DOHH2 (cell line): Measurements from ENCODE around the gene FFAR1.

Source experiments
- EZH2phosphoT487 ChIP-seq: fragments of 200-600 bp; sonication (generic); IDR thresholded peaks from 2 replicates; pipeline ENCODE4 v1.6.1; 2017; ENCODE audit warnings: borderline replicate concordance, mild to moderate bottlenecking, antibody characterized with exemption, low read length, moderate library complexity, mixed read lengths
- TF ChIP-seq, protein P1 (sequence below): fragments of 200-600 bp; sonication (generic); IDR thresholded peaks from one replicate; pipeline ENCODE4 v1.5.1; 2014; ENCODE audit warnings: antibody characterized with exemption, mild to moderate bottlenecking, low read depth, low read length; ENCODE audit not compliant: poor library complexity, severe bottlenecking

DNA sequence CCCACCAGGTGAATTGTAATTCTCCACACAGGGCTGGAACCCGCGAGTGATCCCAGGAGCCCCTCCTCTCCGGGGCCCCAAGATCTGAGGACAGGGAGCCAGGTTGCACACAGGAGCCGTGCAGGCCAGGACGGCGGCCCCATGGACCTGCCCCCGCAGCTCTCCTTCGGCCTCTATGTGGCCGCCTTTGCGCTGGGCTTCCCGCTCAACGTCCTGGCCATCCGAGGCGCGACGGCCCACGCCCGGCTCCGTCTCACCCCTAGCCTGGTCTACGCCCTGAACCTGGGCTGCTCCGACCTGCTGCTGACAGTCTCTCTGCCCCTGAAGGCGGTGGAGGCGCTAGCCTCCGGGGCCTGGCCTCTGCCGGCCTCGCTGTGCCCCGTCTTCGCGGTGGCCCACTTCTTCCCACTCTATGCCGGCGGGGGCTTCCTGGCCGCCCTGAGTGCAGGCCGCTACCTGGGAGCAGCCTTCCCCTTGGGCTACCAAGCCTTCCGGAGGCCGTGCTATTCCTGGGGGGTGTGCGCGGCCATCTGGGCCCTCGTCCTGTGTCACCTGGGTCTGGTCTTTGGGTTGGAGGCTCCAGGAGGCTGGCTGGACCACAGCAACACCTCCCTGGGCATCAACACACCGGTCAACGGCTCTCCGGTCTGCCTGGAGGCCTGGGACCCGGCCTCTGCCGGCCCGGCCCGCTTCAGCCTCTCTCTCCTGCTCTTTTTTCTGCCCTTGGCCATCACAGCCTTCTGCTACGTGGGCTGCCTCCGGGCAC is 3.9 kb downstream of the FFAR1 start:
- TF ChIP-seq, protein P1, sequence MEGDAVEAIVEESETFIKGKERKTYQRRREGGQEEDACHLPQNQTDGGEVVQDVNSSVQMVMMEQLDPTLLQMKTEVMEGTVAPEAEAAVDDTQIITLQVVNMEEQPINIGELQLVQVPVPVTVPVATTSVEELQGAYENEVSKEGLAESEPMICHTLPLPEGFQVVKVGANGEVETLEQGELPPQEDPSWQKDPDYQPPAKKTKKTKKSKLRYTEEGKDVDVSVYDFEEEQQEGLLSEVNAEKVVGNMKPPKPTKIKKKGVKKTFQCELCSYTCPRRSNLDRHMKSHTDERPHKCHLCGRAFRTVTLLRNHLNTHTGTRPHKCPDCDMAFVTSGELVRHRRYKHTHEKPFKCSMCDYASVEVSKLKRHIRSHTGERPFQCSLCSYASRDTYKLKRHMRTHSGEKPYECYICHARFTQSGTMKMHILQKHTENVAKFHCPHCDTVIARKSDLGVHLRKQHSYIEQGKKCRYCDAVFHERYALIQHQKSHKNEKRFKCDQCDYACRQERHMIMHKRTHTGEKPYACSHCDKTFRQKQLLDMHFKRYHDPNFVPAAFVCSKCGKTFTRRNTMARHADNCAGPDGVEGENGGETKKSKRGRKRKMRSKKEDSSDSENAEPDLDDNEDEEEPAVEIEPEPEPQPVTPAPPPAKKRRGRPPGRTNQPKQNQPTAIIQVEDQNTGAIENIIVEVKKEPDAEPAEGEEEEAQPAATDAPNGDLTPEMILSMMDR: no peak
- TF ChIP-seq EZH2phosphoT487: no peak
